ENCODE data around the gene CXCL8.

DNA sequence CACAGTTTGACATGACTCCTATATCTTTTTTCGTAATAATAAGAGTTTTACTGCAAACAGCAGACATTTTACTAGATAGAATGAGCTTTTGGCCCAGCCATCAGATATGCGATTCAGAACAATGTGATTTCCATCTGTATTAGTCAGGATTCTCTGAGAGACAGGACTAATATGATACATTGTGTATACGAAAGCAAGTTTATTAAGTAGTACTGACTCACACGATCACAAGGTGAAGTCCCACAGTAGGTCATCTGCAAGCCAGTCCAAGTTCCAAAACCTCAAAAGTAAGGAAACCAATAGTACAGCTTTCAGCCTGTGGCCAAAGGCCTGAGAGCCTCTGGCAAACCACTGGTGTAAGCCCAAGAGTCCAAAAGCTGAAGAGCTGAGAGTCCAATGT, 24.1 kb downstream of the CXCL8 start:
- TF ChIP-seq CTCF (IDR thresholded peaks at IDR 0.05) (no peak), POLR2A (IDR thresholded peaks at IDR 0.05; ENCODE audit: low read length) (no peak), EP300 (IDR thresholded peaks at IDR 0.05) (no peak), MYC (IDR thresholded peaks at IDR 0.05; ENCODE audit: borderline replicate concordance, low read length) (no peak), MAFK (IDR thresholded peaks at IDR 0.05; ENCODE audit: partially characterized antibody) (no peak), RAD21 (conservative IDR thresholded peaks at IDR 0.05 in 1 of 2, IDR thresholded peaks at IDR 0.05 in 1 of 2) (no peak), CHD2 (IDR thresholded peaks at IDR 0.05; ENCODE audit: low read length, partially characterized antibody) (no peak)
- TF ChIP-seq, protein P1, sequence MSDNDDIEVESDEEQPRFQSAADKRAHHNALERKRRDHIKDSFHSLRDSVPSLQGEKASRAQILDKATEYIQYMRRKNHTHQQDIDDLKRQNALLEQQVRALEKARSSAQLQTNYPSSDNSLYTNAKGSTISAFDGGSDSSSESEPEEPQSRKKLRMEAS (IDR thresholded peaks at IDR 0.05): no peak

Data from A549 (cell line).